Activated CD8-positive, alpha-beta memory T cell treated with anti-CD3 and anti-CD28 coated beads, Interleukin-2, amount 50 U/mL, for 24 hours (primary cell): ENCODE data around the gene RAB11FIP3.

ENCODE experiments used
- DNase-seq: peaks from one replicate; pipeline ENCODE4 v3.0.0-alpha.2; 2020; ENCODE audit errors: extremely low read depth

The RAB11FIP3 gene

GRCh38 chr16:533391-534123 lies 108.1 kb downstream of the RAB11FIP3 start:
- no peak for DNase-seq

- DNase-seq: no peak
Measured at GRCh38 chr16:534135-534534, 108.7 kb downstream of the RAB11FIP3 start.

DNA sequence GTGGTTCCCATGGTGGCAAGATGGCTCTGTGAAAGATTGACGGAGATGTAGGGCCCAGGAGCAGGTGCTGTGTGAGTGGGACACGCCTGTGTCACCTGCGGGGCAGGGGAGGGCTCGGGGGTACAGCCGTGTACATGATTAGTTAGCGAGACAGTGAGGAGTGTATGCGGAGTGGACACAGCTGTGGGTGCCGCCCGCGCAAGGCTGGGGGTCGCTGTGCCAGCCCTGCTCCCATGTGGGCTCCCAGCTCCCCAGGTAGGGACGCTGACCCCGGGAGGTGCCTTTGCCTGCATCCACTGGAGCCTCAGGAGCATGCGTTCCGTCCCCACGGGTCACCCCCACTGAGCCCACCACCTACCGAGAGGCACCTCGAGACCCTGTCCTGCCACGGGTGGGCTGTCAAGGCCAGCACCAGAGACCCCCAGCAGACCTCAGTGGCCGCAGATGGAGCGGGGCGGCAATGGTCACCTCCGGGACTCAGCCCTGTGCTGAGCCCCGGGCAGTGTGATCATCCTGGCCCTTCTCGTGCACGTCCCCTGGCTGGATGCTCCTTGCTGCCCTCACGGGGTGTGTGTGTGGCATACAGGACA lies 109.5 kb downstream of the RAB11FIP3 start:
- DNase-seq: no peak

- no peak for DNase-seq
Measured at GRCh38 chr16:535446-536405, 110.3 kb downstream of the RAB11FIP3 start.

- DNase-seq: no peak
Measured at GRCh38 chr16:536746-537145, 111.3 kb downstream of the RAB11FIP3 start.

GRCh38 chr16:537415-538335 lies 112.2 kb downstream of the RAB11FIP3 start:
- no peak for DNase-seq

GRCh38 chr16:539901-540530 lies 114.6 kb downstream of the RAB11FIP3 start:
- DNase-seq: no peak

- no peak for DNase-seq
Measured at GRCh38 chr16:540645-541340, 115.3 kb downstream of the RAB11FIP3 start.

DNA sequence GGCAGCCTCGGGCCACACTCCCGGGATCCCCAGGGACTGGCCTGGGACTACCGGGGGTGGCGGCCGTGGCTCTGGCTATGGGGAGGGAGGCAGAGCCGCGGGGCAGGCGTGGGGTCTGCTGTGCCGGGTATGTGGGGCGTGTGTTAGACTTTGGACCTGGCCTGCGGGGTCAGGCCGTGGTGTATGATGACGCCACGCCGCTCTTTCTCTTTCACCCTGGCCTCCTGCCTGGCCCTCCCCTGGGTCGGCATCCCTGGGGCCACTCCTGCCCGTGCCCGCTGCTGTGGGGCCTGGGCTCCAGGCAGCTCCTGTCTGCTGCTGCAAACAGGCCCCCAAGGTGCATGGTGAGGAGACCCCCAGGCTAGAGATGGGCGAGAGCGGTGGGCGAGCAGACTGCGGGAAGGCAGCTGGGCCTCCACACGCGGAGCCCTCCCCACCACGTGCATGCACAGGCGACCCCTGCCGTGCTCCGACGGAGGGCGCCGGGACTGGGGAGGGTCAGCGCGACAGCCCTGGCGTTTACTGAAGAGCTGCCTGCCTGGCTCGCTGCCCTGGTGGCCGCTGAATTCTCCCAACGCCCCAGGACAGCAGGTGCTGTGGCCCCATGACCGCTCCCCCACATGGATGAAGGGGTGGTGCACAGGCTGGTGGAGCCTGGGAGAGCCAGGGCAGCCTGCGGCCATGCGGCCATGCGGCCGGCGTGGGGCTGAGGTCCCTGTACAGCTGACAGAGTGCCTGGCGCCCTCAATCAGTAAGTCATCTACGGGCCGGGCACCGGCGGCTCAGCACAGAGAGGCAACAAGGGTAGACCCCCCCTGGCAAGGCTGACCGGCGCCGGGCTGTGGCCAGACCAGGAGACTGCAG lies 118.1 kb downstream of the RAB11FIP3 start:
- DNase-seq: no peak

DNA sequence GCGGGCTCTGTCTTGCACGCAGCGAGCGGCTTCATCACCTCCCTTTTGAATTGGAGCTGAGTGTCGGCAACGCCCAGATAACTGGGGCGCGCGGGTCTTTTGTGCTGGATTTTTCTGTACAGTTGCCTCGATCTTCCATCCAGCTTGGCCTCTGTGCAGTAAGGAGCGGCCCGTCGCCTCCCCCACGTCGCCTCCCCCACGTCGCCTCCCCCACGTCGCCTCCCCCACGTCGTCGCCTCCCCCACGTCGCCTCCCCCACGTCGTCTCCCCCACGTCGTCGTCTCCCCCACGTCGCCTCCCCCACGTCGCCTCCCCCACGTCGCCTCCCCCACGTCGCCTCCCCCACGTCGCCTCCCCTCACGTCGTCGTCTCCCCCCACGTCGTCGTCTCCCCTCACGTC lies 119.1 kb downstream of the RAB11FIP3 start:
- no peak for DNase-seq

DNA sequence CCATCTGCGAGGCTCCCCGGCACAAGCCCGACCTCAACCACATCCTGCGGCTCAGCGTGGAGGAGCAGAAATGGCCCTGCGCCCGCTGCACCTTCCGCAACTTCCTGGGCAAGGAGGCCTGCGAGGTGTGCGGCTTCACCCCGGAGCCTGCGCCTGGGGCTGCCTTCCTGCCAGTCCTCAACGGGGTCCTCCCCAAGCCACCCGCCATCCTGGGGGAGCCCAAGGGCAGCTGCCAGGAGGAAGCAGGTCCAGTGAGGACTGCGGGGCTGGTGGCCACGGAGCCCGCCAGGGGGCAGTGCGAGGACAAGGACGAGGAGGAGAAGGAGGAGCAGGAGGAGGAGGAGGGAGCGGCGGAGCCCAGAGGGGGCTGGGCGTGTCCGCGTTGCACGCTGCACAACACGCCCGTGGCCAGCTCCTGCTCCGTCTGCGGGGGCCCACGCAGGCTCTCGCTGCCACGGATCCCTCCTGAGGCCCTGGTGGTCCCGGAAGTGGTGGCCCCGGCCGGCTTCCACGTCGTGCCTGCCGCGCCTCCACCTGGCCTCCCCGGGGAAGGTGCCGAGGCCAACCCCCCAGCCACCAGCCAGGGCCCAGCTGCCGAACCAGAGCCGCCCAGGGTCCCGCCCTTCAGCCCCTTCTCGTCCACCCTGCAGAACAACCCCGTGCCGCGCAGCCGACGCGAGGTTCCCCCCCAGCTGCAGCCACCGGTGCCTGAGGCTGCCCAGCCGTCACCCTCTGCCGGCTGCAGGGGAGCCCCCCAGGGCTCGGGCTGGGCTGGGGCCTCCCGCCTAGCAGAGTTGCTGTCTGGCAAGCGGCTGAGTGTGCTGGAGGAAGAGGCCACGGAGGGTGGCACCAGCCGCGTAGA lies 121.7 kb downstream of the RAB11FIP3 start:
- no peak for DNase-seq

GRCh38 chr16:548586-548985 lies 123.1 kb downstream of the RAB11FIP3 start:
- no peak for DNase-seq

- DNase-seq: no peak
Measured at GRCh38 chr16:549544-550263, 124.3 kb downstream of the RAB11FIP3 start.

- no peak for DNase-seq
Measured at GRCh38 chr16:551210-551609, 125.8 kb downstream of the RAB11FIP3 start.

GRCh38 chr16:552171-552570 lies 126.7 kb downstream of the RAB11FIP3 start:
- DNase-seq: no peak

DNA sequence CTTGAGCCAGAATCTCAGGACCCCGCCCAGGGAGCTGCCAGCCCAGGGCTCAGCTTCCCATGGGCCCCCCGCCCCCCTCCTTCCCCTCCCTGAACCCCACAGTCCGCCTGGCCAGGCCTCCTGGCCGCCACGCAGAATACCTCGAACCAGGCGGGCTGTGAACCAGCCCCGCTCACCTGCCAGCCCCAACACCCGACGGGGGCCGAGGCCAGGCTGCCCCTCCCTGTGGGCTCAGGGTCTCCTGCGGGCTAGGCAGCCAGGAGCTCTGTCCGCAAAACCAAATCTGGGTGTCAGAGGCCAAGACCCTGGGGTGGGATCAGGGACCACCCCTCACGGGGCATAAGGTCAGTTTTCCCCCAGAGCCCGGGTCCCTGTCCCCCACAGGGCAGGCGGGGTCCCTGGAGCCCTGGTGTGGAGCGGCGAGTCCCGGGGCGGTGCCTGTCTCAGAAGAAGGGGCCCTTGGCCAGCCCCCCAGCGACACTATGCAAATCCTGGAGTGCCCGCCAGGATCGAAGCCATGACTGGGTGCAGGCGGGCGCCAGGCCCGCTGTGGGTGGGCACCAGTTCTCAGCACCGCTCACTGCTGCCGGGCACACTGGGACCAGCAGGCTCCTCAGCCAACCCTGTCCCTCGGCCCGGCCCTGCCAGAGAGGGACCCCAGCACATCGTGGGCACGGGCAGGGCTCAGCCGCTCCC lies 128.3 kb downstream of the RAB11FIP3 start:
- DNase-seq: no peak

- DNase-seq: no peak
Measured at GRCh38 chr16:554297-554621, 128.8 kb downstream of the RAB11FIP3 start.
